ENCODE measurements around the gene VASH1. TPM values are rescaled to one million over a fixed set of nuclear protein-coding genes. Genes with fewer than 3 reads are reported as not detected.

VASH1 gene
- total and polyA plus RNA-seq, 2 donors (not counting 3 experiments of a cell fraction or from before 2014, with no cell fraction given): 39.8 to 168 TPM

DNA sequence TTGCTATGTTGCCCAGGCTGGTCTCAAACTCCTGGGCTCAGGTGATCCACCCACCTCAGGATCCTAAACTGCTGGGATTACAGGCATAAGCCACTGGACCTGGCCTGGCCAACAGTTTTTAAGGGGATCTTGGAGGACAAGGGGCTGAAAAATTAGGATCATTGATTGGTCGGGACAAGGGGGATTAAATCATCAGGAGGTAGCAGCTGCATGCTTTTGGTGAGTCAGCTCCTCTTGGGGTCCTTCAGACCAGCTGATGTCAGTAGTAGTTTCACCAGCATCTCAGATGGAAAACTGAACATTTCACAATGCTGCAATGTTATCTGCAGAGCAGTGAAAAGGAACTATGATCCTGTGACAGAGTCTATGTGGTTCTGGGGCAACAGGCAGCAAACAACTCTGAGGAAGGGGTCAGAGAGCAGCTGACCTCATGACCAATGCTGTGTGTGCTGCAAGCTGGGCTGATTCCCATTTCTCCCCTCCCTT lies 71.3 kb downstream of the VASH1 start:
- TF ChIP-seq JUN (IDR thresholded peaks at IDR 0.05; ENCODE audit: borderline replicate concordance, insufficient read depth, insufficient read length, low read depth): no peak
- TF ChIP-seq, protein P1, sequence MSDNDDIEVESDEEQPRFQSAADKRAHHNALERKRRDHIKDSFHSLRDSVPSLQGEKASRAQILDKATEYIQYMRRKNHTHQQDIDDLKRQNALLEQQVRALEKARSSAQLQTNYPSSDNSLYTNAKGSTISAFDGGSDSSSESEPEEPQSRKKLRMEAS (IDR thresholded peaks at IDR 0.05; ENCODE audit: insufficient read depth, insufficient read length): no peak
- no peak for TF ChIP-seq POLR2A (IDR thresholded peaks at IDR 0.05; ENCODE audit: low read depth, low read length)
- no peak for TF ChIP-seq POLR2AphosphoS5 (IDR thresholded peaks at IDR 0.05; ENCODE audit: insufficient read depth, low read depth, low read length)
- TF ChIP-seq FOS (IDR thresholded peaks at IDR 0.05; ENCODE audit: borderline replicate concordance, insufficient read depth, low read length): no peak
- no peak for TF ChIP-seq GATA2 (IDR thresholded peaks at IDR 0.05; ENCODE audit: insufficient read depth, insufficient read length, low read depth, low read length)
- no peak for TF ChIP-seq MYC (IDR thresholded peaks at IDR 0.05; ENCODE audit: low read depth, low read length)
- TF ChIP-seq, protein P2, sequence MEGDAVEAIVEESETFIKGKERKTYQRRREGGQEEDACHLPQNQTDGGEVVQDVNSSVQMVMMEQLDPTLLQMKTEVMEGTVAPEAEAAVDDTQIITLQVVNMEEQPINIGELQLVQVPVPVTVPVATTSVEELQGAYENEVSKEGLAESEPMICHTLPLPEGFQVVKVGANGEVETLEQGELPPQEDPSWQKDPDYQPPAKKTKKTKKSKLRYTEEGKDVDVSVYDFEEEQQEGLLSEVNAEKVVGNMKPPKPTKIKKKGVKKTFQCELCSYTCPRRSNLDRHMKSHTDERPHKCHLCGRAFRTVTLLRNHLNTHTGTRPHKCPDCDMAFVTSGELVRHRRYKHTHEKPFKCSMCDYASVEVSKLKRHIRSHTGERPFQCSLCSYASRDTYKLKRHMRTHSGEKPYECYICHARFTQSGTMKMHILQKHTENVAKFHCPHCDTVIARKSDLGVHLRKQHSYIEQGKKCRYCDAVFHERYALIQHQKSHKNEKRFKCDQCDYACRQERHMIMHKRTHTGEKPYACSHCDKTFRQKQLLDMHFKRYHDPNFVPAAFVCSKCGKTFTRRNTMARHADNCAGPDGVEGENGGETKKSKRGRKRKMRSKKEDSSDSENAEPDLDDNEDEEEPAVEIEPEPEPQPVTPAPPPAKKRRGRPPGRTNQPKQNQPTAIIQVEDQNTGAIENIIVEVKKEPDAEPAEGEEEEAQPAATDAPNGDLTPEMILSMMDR (IDR thresholded peaks at IDR 0.05; ENCODE audit: extremely low read depth in 1 of 2, insufficient read depth in 1 of 2, low read depth in 1 of 2, low read length in 2 of 2): no peak
- TF ChIP-seq EZH2 (IDR thresholded peaks at IDR 0.05; ENCODE audit: borderline replicate concordance, low read depth, low read length, severe bottlenecking): no peak
- no TSS peak for BruUV-seq (replicated peaks)
- POLR2A ChIA-PET: no interaction called here

More for the DNA sequence above, 71.3 kb downstream of the VASH1 start:
- Histone ChIP-seq H3K4me2 (ENCODE audit: insufficient read depth, low read length) (no peak overlapping the region), H3K4me1 (ENCODE audit: control insufficient read depth, extremely low read depth, insufficient read depth, low read length) (no peaks in the 10 kb centered on the region), H2AFZ (ENCODE audit: low read depth, low read length) (no peak overlapping the region), H3K9me3 (replicated peaks; ENCODE audit: control insufficient read depth, insufficient read depth, low read length) (no peaks in the 10 kb centered on the region), H3K27me3 (ENCODE audit: control insufficient read depth in 2 of 2, insufficient read depth in 2 of 2, low read length in 2 of 2) (peaks cover 0 to 3% of the 10 kb centered on the region in 2 experiments), H4K20me1 (replicated peaks; ENCODE audit: control insufficient read depth, extremely low read depth, insufficient read depth, low read length) (no peaks in the 10 kb centered on the region), H3K79me2 (ENCODE audit: control insufficient read depth, insufficient read depth, low read length) (no peaks in the 10 kb centered on the region), H3K9ac (replicated peaks; ENCODE audit: extremely low read depth, insufficient read depth, low read length) (no peak overlapping the region), H3K9me1 (replicated peaks; ENCODE audit: control insufficient read depth, extremely low read depth, insufficient read depth, low read length) (no peaks in the 10 kb centered on the region), H3K27ac (ENCODE audit: insufficient read depth, low read depth, low read length) (no peak overlapping the region), H3K4me3 (replicated peaks in 1 of 3; ENCODE audit: insufficient read depth in 1 of 3, low read depth in 1 of 3, low read length in 3 of 3) (no peak overlapping the region), H3K36me3 (ENCODE audit: control insufficient read depth in 2 of 2, extremely low read depth in 1 of 2, insufficient read depth in 2 of 2, low read length in 2 of 2) (no peaks in the 10 kb centered on the region)
- DNase-seq (ENCODE audit: low read depth, low spot score) (no peak), FAIRE-seq (no peak)
- dilution Hi-C loops (cut with MboI; ENCODE audit: extremely low pct_ligation_motif_present, low sequenced_read_pairs) (no loop called here), intact Hi-C loops (cut with micrococcal nuclease) (no loop called here)
- CTCF ChIA-PET: no interaction called here

Other genes starting within 250 kb of the VASH1 start
- gene ANGEL1, start 51.4 kb downstream of the VASH1 start, total RNA-seq: 14.8 and 18.4 TPM in 2 replicates
- gene ANGEL1, start 51.4 kb downstream of the VASH1 start, polyA plus RNA-seq: 22.0 and 24.0 TPM in 2 replicates
- gene LRRC74A, start 64.9 kb downstream of the VASH1 start, total RNA-seq: not detected in 2 replicates
- gene LRRC74A, start 64.9 kb downstream of the VASH1 start, polyA plus RNA-seq: not detected in 2 replicates